DND-41 (cell line): ENCODE results near the gene MATK.
A peak's percentile ranks its signal among the peaks of the same experiment; 100 is the strongest.

Experiments used
- ATAC-seq: fragments of 200-7000 bp; cut with Tn5 transposase; 3 replicates; pipeline ENCODE4 v1.9.1; 2021; ENCODE audit warnings: low read depth; ENCODE audit not compliant: insufficient read depth
- DNase-seq: peaks from one replicate; pipeline ENCODE4 v3.0.0-alpha.2; 2020
- H2AFZ ChIP-seq: 2 replicates; pipeline ENCODE4 v1.6.0; 2012; ENCODE audit warnings: low read depth, low read length
- H3K27ac ChIP-seq: 2 replicates; pipeline ENCODE4 v1.5.1; 2012; ENCODE audit warnings: low read length, inconsistent platforms
- H3K27me3 ChIP-seq: fragments of 200-600 bp; sonication (generic); 2 replicates; pipeline ENCODE4 v1.6.0; 2012; ENCODE audit warnings: low read length, mild to moderate bottlenecking, inconsistent platforms; ENCODE audit not compliant: insufficient read depth, poor library complexity
- H3K36me3 ChIP-seq: 2 replicates; pipeline ENCODE4 v1.5.1; 2012; ENCODE audit warnings: low read length, inconsistent platforms; ENCODE audit not compliant: insufficient read depth
- H3K4me1 ChIP-seq: 2 replicates; pipeline ENCODE4 v1.5.1; 2012; ENCODE audit warnings: mild to moderate bottlenecking, low read length; ENCODE audit not compliant: insufficient read depth
- H3K4me2 ChIP-seq: 2 replicates; pipeline ENCODE4 v1.6.0; 2012; ENCODE audit warnings: mild to moderate bottlenecking, moderate library complexity, low read length, inconsistent platforms; ENCODE audit not compliant: insufficient read depth
- H3K4me3 ChIP-seq, 2 experiments: fragments of 200-600 bp in 1 of 2; shearing (Covaris generic) in 1 of 2; 2 replicates each; pipeline ENCODE4 v1.5.1; 2012 to 2016; ENCODE audit warnings: inconsistent platforms in 2 of 2, low read length in 2 of 2, mild to moderate bottlenecking in 2 of 2, low read depth in 1 of 2, moderate library complexity in 1 of 2
- H3K79me2 ChIP-seq: 2 replicates; pipeline ENCODE4 v1.6.0; 2012; ENCODE audit warnings: low read length, inconsistent platforms; ENCODE audit not compliant: insufficient read depth
- H3K9ac ChIP-seq: 2 replicates; pipeline ENCODE4 v1.6.0; 2012; ENCODE audit warnings: low read depth, mild to moderate bottlenecking, inconsistent platforms, low read length, moderate library complexity
- H3K9me3 ChIP-seq: 2 replicates; pipeline ENCODE4 v1.5.1; 2012; ENCODE audit warnings: low read length, moderate library complexity, mild to moderate bottlenecking, inconsistent platforms; ENCODE audit not compliant: insufficient read depth, severe bottlenecking
- H4K20me1 ChIP-seq: 2 replicates; pipeline ENCODE4 v1.6.0; 2012; ENCODE audit warnings: low read length; ENCODE audit not compliant: insufficient read depth
- EZH2 ChIP-seq: IDR thresholded peaks from 3 replicates; pipeline ENCODE4 v1.6.1; 2012; ENCODE audit warnings: borderline replicate concordance, low read depth, mild to moderate bottlenecking, moderate library complexity, low read length, inconsistent platforms; ENCODE audit not compliant: severe bottlenecking
- TF ChIP-seq, protein P1 (sequence below): IDR thresholded peaks from 2 replicates; pipeline ENCODE4 v1.5.1; 2012; ENCODE audit warnings: borderline replicate concordance, low read length, moderate library complexity, mild to moderate bottlenecking; ENCODE audit not compliant: poor library complexity, severe bottlenecking; ENCODE audit errors: extremely low read depth

Gene MATK

DNA sequence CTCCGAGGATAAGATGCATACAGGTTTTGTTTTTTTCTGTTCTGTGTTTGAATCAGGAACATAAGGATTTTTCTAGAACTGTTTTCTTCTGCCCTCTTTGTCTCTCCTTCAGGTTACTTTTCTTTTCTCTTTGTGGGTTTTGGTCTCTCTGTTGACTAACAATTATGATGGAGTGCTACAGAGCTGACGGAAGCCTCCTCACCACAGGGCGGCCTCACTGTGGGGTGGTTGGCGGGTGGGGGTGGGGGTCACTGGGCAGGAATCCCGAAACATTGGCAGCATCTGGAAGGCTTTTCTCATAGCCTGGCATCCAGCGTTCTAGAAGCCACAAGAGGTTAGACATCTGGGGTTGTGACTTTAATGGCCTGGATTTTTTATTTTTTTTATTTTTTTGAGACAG, 12.0 kb upstream of the MATK start:
- Histone ChIP-seq H3K4me1 (peaks cover 20% of the 10 kb centered on the region), H3K27ac (peak overlapping the region; percentile 61), H3K27me3 (no peaks in the 10 kb centered on the region), H3K4me2 (peak overlapping the region; percentile 41; the same call in 1 of the 2 replicates), H3K36me3 (no peaks in the 10 kb centered on the region), H3K9me3 (peaks cover 5% of the 10 kb centered on the region), H3K9ac (no peak overlapping the region), H3K79me2 (no peaks in the 10 kb centered on the region), H3K4me3 (no peak overlapping the region), H2AFZ (no peak overlapping the region), H4K20me1 (no peaks in the 10 kb centered on the region)
- ATAC-seq (peak; percentile 97), DNase-seq (peak; percentile 82)
- TF ChIP-seq, protein P1, sequence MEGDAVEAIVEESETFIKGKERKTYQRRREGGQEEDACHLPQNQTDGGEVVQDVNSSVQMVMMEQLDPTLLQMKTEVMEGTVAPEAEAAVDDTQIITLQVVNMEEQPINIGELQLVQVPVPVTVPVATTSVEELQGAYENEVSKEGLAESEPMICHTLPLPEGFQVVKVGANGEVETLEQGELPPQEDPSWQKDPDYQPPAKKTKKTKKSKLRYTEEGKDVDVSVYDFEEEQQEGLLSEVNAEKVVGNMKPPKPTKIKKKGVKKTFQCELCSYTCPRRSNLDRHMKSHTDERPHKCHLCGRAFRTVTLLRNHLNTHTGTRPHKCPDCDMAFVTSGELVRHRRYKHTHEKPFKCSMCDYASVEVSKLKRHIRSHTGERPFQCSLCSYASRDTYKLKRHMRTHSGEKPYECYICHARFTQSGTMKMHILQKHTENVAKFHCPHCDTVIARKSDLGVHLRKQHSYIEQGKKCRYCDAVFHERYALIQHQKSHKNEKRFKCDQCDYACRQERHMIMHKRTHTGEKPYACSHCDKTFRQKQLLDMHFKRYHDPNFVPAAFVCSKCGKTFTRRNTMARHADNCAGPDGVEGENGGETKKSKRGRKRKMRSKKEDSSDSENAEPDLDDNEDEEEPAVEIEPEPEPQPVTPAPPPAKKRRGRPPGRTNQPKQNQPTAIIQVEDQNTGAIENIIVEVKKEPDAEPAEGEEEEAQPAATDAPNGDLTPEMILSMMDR, result peak; percentile 47
- TF ChIP-seq EZH2, result no peak

DNA sequence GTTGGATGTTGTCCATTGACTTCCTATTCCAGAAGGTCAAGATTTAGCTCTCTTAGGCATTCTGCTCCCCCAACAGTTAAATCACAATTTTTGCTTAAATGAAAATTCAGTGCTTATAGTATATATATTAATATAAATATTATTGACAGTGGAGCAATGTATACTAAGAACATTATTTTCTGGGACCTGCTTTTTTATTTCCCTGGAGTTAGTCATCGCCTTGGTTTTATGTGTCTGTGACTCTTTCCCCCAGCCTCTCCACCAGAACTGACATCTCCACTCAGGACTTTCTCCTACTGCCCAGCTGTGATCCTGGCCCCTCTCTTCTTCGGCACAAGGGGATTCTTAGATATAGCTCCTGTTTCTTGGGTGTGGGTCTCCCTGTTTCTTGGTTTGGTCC, 10.2 kb upstream of the MATK start:
- ATAC-seq, result no peak
- H3K27ac ChIP-seq, result no peak overlapping the region
- TF ChIP-seq, protein P1, result no peak
- peaks cover 5% of the 10 kb centered on the region for H3K9me3 ChIP-seq
- H3K79me2 ChIP-seq, result no peaks in the 10 kb centered on the region
- no peak overlapping the region for H2AFZ ChIP-seq
- no peaks in the 10 kb centered on the region for H4K20me1 ChIP-seq
- no peak for DNase-seq
- H3K4me1 ChIP-seq, result peaks cover 20% of the 10 kb centered on the region
- no peak overlapping the region for H3K9ac ChIP-seq
- H3K4me2 ChIP-seq, result no peak overlapping the region
- no peak overlapping the region for H3K4me3 ChIP-seq
- no peaks in the 10 kb centered on the region for H3K27me3 ChIP-seq
- H3K36me3 ChIP-seq, result no peaks in the 10 kb centered on the region

DNA sequence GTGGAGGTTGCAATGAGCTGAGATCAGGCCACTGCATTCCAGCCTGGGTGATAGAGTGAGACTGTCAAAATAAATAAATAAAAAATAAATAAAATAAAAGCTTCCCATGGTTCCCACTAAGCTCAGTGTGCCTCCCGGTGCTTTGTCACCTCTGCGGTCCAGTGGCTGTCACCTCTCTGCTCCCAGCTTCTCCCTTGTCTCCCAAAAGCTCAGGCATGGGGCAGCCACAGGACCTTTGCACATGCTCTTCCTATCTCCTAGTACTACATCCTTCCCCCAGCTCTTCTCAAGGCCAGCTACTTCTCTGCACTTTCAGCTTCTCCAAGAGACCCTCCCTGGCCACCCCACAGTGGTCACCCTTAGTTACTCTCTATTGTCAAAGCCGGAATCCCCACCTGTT, 7.6 kb upstream of the MATK start:
- Histone ChIP-seq H3K4me3 (no peak overlapping the region), H4K20me1 (no peaks in the 10 kb centered on the region), H3K9ac (no peak overlapping the region), H3K79me2 (no peaks in the 10 kb centered on the region), H3K36me3 (no peaks in the 10 kb centered on the region), H3K27ac (no peak overlapping the region), H3K4me2 (no peak overlapping the region), H3K4me1 (peaks cover 15% of the 10 kb centered on the region), H3K9me3 (peaks cover 5% of the 10 kb centered on the region), H2AFZ (no peak overlapping the region), H3K27me3 (no peaks in the 10 kb centered on the region)
- DNase-seq (no peak), ATAC-seq (no peak)
- TF ChIP-seq, protein P1, result no peak
- TF ChIP-seq EZH2, result no peak

DNA sequence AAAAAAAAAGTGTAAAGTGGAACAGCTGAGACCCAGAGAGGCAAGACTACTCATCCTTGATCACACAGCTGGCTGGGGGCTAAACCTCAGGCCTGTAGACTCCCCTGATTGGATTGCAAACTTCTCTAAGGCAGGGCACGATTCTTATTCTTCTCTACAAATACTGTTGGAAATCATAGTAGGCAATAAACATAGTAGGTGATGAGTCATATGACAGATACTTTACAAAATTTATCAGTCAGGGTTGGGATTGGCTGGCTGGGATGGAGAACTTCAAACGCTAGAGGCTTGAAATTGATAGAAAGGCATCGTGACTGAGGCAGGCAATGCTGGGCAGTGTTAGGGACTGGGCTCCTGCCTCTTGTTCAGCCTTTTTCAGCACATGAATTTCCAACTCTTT, 5.9 kb upstream of the MATK start:
- TF ChIP-seq, protein P1, result no peak
- no peak for TF ChIP-seq EZH2
- Histone ChIP-seq H2AFZ (no peak overlapping the region), H3K4me1 (no peaks in the 10 kb centered on the region), H3K9ac (no peak overlapping the region), H3K79me2 (no peaks in the 10 kb centered on the region), H3K36me3 (no peaks in the 10 kb centered on the region), H3K9me3 (peaks cover 5% of the 10 kb centered on the region), H3K4me3 (no peak overlapping the region), H3K4me2 (no peak overlapping the region), H3K27me3 (no peaks in the 10 kb centered on the region), H3K27ac (no peak overlapping the region), H4K20me1 (no peaks in the 10 kb centered on the region)
- no peak for ATAC-seq
- DNase-seq, result no peak
